Naive thymus-derived CD4-positive, alpha-beta T cell (primary cell): ENCODE data around the gene ADGRL3. TPM values are rescaled to one million over a fixed set of nuclear protein-coding genes. Genes with fewer than 3 reads are reported as not detected.

ENCODE experiments used
- ATAC-seq: fragments of 150-1000 bp; cut with Tn5 transposase; 2 replicates; pipeline ENCODE4 v1.10.0; 2021; ENCODE audit warnings: mild to moderate bottlenecking, moderate library complexity
- CTCF ChIA-PET: fragments of 350-600 bp; sonication (Branson Sonifier 250); formaldehyde crosslinking; loops from one replicate; lab custom pipeline; 2021; ENCODE audit warnings: antibody characterized with exemption; lab: Charles Lee
- POLR2A ChIA-PET: fragments of 350-600 bp; sonication (Branson Sonifier 250); formaldehyde crosslinking; loops from one replicate; lab custom pipeline; 2021; ENCODE audit warnings: antibody characterized with exemption, inconsistent platforms; lab: Charles Lee
- DNase-seq, 9 donors: peaks; one replicate each; pipeline versions ENCODE4 v3.0.0 to v3.0.0-alpha.2; 2020 to 2022; ENCODE audit warnings: mixed read lengths in 1 of 9
- H3K27ac ChIP-seq: one replicate; pipeline ENCODE4 v1.7.0; 2013; ENCODE audit warnings: mild to moderate bottlenecking, low read depth, low read length, moderate library complexity
- H3K27me3 ChIP-seq, 2 donors: one replicate each; pipeline ENCODE4 v1.7.0; 2013; ENCODE audit warnings: low read length in 2 of 2, mild to moderate bottlenecking in 2 of 2, moderate library complexity in 2 of 2; ENCODE audit not compliant: control insufficient read depth in 2 of 2, insufficient read depth in 2 of 2
- H3K36me3 ChIP-seq, 3 experiments: 1 replicate in 2 of 3; 2 replicates in 1 of 3; pipeline ENCODE4 v1.7.0; 2013; ENCODE audit warnings: low read length in 3 of 3, mild to moderate bottlenecking in 3 of 3, moderate library complexity in 1 of 3; ENCODE audit not compliant: insufficient read depth in 3 of 3, control insufficient read depth in 2 of 3
- H3K4me1 ChIP-seq, 2 donors: one replicate each; pipeline ENCODE4 v1.7.0; 2013; ENCODE audit warnings: low read length in 2 of 2, mild to moderate bottlenecking in 2 of 2, moderate library complexity in 1 of 2; ENCODE audit not compliant: control insufficient read depth in 2 of 2, insufficient read depth in 2 of 2
- H3K4me3 ChIP-seq: 2 replicates; pipeline ENCODE4 v1.7.0; 2013; ENCODE audit warnings: mild to moderate bottlenecking, low read length
- H3K9me3 ChIP-seq, 3 experiments: 1 replicate in 2 of 3; 2 replicates in 1 of 3; pipeline ENCODE4 v1.7.0; 2013; ENCODE audit warnings: low read length in 3 of 3; ENCODE audit not compliant: control insufficient read depth in 2 of 3
- H3K27ac Mint-ChIP-seq, 9 donors: one replicate each; pipeline ENCODE4 v1.8.0; 2020 to 2022; ENCODE audit warnings: mixed read lengths in 9 of 9, mild to moderate bottlenecking in 8 of 9, moderate library complexity in 5 of 9, inconsistent platforms in 2 of 9
- H3K27me3 Mint-ChIP-seq, 5 donors: one replicate each; pipeline ENCODE4 v1.8.0; 2021 to 2022; ENCODE audit warnings: mixed read lengths in 5 of 5, mild to moderate bottlenecking in 1 of 5
- H3K36me3 Mint-ChIP-seq, 5 donors: one replicate each; pipeline ENCODE4 v1.8.0; 2020 to 2022; ENCODE audit warnings: mixed read lengths in 5 of 5, mild to moderate bottlenecking in 3 of 5, inconsistent platforms in 1 of 5
- H3K4me1 Mint-ChIP-seq, 7 donors: one replicate each; pipeline ENCODE4 v1.8.0; 2020 to 2022; ENCODE audit warnings: mixed read lengths in 7 of 7, mild to moderate bottlenecking in 3 of 7, inconsistent platforms in 1 of 7
- H3K4me3 Mint-ChIP-seq, 10 donors: one replicate each; pipeline ENCODE4 v1.8.0; 2020 to 2022; ENCODE audit warnings: mild to moderate bottlenecking in 10 of 10, mixed read lengths in 10 of 10, moderate library complexity in 6 of 10, inconsistent platforms in 2 of 10
- H3K9me3 Mint-ChIP-seq, 11 donors: one replicate each; pipeline ENCODE4 v1.8.0; 2020 to 2022; ENCODE audit warnings: mixed read lengths in 11 of 11, mild to moderate bottlenecking in 4 of 11, inconsistent platforms in 1 of 11, moderate library complexity in 1 of 11
- intact Hi-C, 2 donors: fragments of 100-400 bp; cut with micrococcal nuclease; formaldehyde crosslinking; loops; one replicate each; pipeline ENCODE4 v1.15.1; 2023
- polyA plus RNA-seq, 2 donors: library from polyadenylated mRNA; unstranded; fragments of 300-500 nt; fragmentation: Illumina TruSeq; gene quantifications; one replicate each; pipeline ENCODE4 v1.2.3, GENCODE V29; 2021
- total RNA-seq, 6 experiments: library from RNA in 5 of 6; stranded (reverse) in 5 of 6; gene quantifications; 1 replicate in 5 of 6; 2 replicates in 1 of 6; pipeline ENCODE4 v1.2.3 and lab custom pipeline; 2021 to 2026

ADGRL3 gene
- total and polyA plus RNA-seq, 7 experiments from 2014 or later: not detected

DNA sequence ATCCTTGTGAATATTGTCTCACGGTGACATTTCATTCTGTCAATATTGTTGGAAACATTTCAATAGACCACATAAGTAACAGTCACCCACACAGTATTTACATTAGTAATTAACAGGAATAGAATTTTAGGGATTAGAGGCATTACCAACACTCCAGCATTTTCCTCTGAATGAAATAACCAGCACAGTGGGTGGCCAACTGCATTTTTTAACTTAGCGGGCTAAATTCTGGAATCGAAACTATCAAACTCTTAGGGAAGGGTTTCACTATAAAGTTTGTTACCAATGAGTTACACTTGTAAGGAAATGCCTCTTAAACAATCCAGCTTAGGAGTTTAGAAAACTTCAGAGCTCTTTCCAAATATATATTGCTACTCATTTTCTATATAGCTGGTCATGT, 403.0 kb downstream of the ADGRL3 start:
- Mint-ChIP-seq H3K36me3 (no peaks in the 10 kb centered on the region), H3K27me3 (no peaks in the 10 kb centered on the region), H3K4me3 (no peak overlapping the region), H3K27ac (no peak overlapping the region), H3K9me3 (peaks cover 3 to 16% (median 6%) of the 10 kb centered on the region in 11 donors), H3K4me1 (no peaks in the 10 kb centered on the region)
- intact Hi-C loops: no loop called here
- DNase-seq (no peak), ATAC-seq (no peak)
- Histone ChIP-seq H3K9me3 (no peaks in the 10 kb centered on the region), H3K4me1 (no peaks in the 10 kb centered on the region), H3K27me3 (no peaks in the 10 kb centered on the region), H3K27ac (no peak overlapping the region), H3K36me3 (no peaks in the 10 kb centered on the region), H3K4me3 (no peak overlapping the region)
- ChIA-PET POLR2A (no interaction called here), CTCF (no interaction called here)

DNA sequence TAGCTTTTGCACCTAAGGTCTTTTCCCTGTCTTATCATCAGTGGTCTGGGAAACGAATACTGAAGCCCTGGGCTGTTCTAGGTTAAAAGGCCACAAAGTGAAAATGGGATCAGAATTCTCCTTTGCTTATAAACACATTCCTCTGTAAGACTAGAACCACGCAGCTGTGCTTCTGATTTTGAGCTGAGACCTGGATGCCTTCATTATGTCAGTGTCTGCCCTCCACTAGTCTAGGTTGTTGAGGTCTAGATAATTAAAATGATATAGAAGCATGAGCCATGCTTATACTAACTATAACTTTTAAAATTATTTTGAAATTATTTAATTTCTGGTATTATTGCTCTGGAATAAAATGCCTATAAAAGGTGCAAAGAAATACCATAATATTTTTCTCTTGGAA, 403.9 kb downstream of the ADGRL3 start:
- Mint-ChIP-seq H3K4me3 (no peak overlapping the region), H3K27ac (no peak overlapping the region), H3K36me3 (no peaks in the 10 kb centered on the region), H3K9me3 (peaks cover 3 to 16% (median 6%) of the 10 kb centered on the region in 11 donors), H3K4me1 (no peaks in the 10 kb centered on the region), H3K27me3 (no peaks in the 10 kb centered on the region)
- Histone ChIP-seq H3K4me1 (no peaks in the 10 kb centered on the region), H3K36me3 (no peaks in the 10 kb centered on the region), H3K9me3 (no peaks in the 10 kb centered on the region), H3K27ac (no peak overlapping the region), H3K4me3 (no peak overlapping the region), H3K27me3 (no peaks in the 10 kb centered on the region)
- intact Hi-C loops: no loop called here
- ATAC-seq (no peak), DNase-seq (no peak)
- ChIA-PET CTCF (no interaction called here), POLR2A (no interaction called here)

- ATAC-seq (no peak), DNase-seq (no peak)
- Histone ChIP-seq H3K4me1 (no peaks in the 10 kb centered on the region), H3K4me3 (no peak overlapping the region), H3K9me3 (no peaks in the 10 kb centered on the region), H3K36me3 (no peaks in the 10 kb centered on the region), H3K27ac (no peak overlapping the region), H3K27me3 (no peaks in the 10 kb centered on the region)
- no peak overlapping the region for H3K4me3 Mint-ChIP-seq
- H3K27me3 Mint-ChIP-seq: no peaks in the 10 kb centered on the region
- H3K4me1 Mint-ChIP-seq: no peaks in the 10 kb centered on the region
- POLR2A ChIA-PET: no interaction called here
- no peak overlapping the region for H3K27ac Mint-ChIP-seq
- H3K36me3 Mint-ChIP-seq: no peaks in the 10 kb centered on the region
- CTCF ChIA-PET: no interaction called here
- H3K9me3 Mint-ChIP-seq: peaks cover 3 to 16% (median 6%) of the 10 kb centered on the region in 11 donors
- intact Hi-C loops: no loop called here
Observed at GRCh38 chr4:61605984-61606383, 405.9 kb downstream of the ADGRL3 start.

GRCh38 chr4:61614231-61614630, 414.1 kb downstream of the ADGRL3 start:
- H3K27me3 ChIP-seq: no peaks in the 10 kb centered on the region
- H3K27ac Mint-ChIP-seq: no peak overlapping the region
- H3K27ac ChIP-seq: no peak overlapping the region
- intact Hi-C loops: no loop called here
- H3K4me1 Mint-ChIP-seq: no peaks in the 10 kb centered on the region
- no peaks in the 10 kb centered on the region for H3K36me3 Mint-ChIP-seq
- ChIA-PET POLR2A (no interaction called here), CTCF (no interaction called here)
- no peaks in the 10 kb centered on the region for H3K4me1 ChIP-seq
- no peaks in the 10 kb centered on the region for H3K36me3 ChIP-seq
- no peaks in the 10 kb centered on the region for H3K27me3 Mint-ChIP-seq
- DNase-seq: no peak
- H3K9me3 ChIP-seq: no peaks in the 10 kb centered on the region
- peaks cover 0 to 16% (median 1%) of the 10 kb centered on the region in 11 donors for H3K9me3 Mint-ChIP-seq
- H3K4me3 Mint-ChIP-seq: no peak overlapping the region
- no peak for ATAC-seq
- no peak overlapping the region for H3K4me3 ChIP-seq

DNA sequence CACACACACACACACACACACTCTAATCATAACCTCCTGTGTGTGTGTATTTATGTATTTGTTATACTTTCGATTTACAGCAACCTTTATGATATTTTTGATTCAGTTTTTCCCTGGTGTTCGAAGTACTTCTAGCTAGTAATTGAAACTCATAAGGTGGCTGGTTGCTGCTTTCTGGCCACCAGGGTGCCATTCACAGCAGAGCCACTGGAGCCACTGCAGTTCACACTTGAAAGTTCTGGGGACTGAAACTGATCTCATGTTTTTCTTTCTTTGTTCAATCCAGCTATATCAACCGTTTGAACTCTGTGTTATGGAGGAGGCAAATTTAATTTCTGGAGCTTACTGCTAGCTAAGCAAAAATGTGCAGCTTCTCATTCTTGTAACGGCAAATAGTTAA, 419.4 kb downstream of the ADGRL3 start:
- Mint-ChIP-seq H3K27ac (no peak overlapping the region), H3K27me3 (no peaks in the 10 kb centered on the region), H3K4me3 (no peak overlapping the region), H3K4me1 (no peaks in the 10 kb centered on the region), H3K36me3 (no peaks in the 10 kb centered on the region), H3K9me3 (peaks cover 0 to 37% (median 4%) of the 10 kb centered on the region in 11 donors)
- CTCF ChIA-PET: no interaction called here
- Histone ChIP-seq H3K4me1 (no peaks in the 10 kb centered on the region), H3K4me3 (no peak overlapping the region), H3K36me3 (no peaks in the 10 kb centered on the region), H3K27me3 (no peaks in the 10 kb centered on the region), H3K9me3 (no peaks in the 10 kb centered on the region), H3K27ac (no peak overlapping the region)
- no peak for DNase-seq
- POLR2A ChIA-PET: no interaction called here
- intact Hi-C loops: no loop called here
- no peak for ATAC-seq

DNA sequence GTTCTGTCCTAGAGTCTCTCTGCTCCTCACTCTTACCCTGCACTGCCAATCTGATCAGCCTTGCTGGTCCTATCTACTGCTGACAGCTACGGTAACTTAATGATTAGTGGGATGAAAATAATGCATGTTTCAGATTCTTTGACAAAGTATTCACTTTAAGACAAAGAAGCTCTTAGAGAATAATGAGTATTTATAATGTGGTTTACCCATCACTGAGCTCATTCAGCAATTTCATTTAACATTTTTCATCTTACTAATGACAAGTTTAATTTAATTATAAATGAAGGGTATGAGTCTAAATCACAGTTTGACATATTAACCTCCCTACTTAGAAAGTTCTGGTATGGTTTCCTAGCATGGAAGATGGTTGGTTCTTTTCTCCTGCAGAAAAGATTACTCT, 428.2 kb downstream of the ADGRL3 start:
- H3K27ac ChIP-seq: no peak overlapping the region
- H3K27me3 ChIP-seq: no peaks in the 10 kb centered on the region
- Mint-ChIP-seq H3K9me3 (peaks cover 0 to 18% (median 4%) of the 10 kb centered on the region in 11 donors), H3K4me1 (no peaks in the 10 kb centered on the region), H3K4me3 (no peak overlapping the region), H3K36me3 (no peaks in the 10 kb centered on the region), H3K27ac (no peak overlapping the region), H3K27me3 (no peaks in the 10 kb centered on the region)
- no peaks in the 10 kb centered on the region for H3K4me1 ChIP-seq
- ATAC-seq: no peak
- intact Hi-C loops: no loop called here
- no peaks in the 10 kb centered on the region for H3K36me3 ChIP-seq
- ChIA-PET CTCF (no interaction called here), POLR2A (no interaction called here)
- H3K9me3 ChIP-seq: no peaks in the 10 kb centered on the region
- no peak overlapping the region for H3K4me3 ChIP-seq
- DNase-seq: no peak

- Histone ChIP-seq H3K9me3 (no peaks in the 10 kb centered on the region), H3K4me3 (no peak overlapping the region), H3K27ac (no peak overlapping the region), H3K27me3 (no peaks in the 10 kb centered on the region), H3K4me1 (no peaks in the 10 kb centered on the region), H3K36me3 (no peaks in the 10 kb centered on the region)
- Mint-ChIP-seq H3K9me3 (peaks cover 0 to 18% (median 3%) of the 10 kb centered on the region in 11 donors), H3K4me1 (no peaks in the 10 kb centered on the region), H3K27ac (no peak overlapping the region), H3K36me3 (no peaks in the 10 kb centered on the region), H3K27me3 (no peaks in the 10 kb centered on the region), H3K4me3 (no peak overlapping the region)
- POLR2A ChIA-PET: no interaction called here
- no peak for ATAC-seq
- no peak for DNase-seq
- intact Hi-C loops: no loop called here
- CTCF ChIA-PET: no interaction called here
Observed at GRCh38 chr4:61628727-61629126, 428.6 kb downstream of the ADGRL3 start.
